ENCODE measurements around the gene A4GNT.
"Not testable (repeated sequence)": the region's sequence is repeated elsewhere in the genome, so short reads cannot be mapped to it uniquely, and the experiment has no call there.

A4GNT gene

DNA sequence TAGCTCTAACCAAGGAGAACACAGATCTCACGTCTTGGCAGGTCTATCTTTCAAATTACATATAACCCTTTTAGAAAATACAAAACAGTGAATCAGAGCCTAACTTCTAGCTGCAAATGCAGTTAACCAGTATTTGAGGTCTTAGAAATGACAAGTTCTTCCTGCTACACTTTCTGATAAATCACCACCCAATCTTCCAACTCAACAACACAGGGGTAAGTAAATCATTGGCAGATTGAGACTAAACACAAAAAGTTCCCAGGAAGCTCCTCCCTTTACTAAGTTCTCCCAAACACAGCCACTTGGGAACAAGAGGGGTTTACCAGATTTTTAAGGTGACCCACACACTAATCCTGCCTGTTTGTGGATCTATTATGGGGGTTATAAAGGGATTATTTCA lies at the start of gene A4GNT:
Gene A4GNT, minus strand, starts transcription at position 152 of the 400 bp plus-strand sequence. CDS start 1,134 bp downstream, outside the sequence.
- DNase-seq = no peak

DNA sequence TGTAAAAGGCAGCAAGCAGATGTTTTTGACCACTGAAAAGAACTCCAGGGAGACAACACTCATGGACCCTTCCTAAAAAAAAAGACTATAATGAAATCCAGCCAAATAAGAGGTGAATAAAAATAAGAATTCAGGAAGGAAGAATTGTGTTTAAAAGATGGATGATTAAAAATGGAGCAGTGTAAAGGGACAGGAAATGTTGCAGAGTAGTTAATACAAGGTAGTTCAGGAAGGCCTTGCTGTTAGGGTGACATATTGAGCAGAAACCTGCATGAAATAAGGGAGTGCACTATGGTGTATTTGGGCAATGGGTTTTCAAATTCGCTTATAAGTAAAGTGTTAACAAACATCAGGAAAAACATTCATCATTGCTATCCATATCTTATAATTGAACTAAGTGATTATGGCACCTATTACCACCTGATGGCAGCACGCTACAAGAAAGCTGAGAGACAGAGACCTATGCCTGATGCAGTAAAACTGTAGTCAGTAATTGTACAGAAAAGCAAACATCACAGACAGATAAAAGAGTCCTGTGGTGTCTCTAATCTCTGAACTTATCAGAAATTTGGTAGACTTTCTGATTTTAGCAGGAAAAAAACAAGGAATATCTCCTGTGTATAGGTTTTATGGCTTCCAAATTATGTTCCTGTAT lies 48.3 kb upstream of the A4GNT start:
- peak; percentile 46 for DNase-seq

DNA sequence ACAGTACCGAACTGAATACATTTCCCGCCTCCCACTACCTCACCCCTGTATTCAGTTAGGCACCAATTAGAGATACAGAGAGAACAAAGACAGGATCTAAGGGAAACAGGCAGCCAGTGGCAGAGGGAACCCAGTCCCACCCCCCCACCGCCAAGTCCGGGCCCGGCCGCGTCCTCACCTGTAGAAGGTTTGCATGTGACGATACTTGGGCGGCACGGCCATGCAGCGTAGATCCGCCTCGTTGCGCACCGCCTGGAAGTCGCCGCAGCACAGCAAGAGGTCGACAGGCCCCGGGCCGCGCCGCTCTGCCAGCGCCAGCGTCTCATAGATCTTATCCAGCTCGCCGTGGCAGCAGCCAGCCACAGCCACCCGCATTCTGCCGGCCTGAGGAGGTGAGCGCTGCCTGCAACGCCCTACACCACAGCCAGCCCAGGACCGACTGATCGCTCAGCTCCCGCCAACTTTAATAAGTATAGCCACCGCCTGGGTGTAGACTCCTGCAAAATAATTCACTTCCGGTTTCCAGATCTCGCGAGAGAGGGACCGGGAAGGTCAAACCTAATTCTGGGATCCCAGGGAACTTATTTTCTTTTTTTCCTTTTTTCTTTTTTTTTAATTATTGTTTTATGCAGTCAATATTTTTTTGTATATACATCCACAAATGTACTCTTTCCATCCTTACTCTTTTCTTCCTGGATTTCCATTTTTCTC lies 42.4 kb upstream of the A4GNT start, which contains the start of gene DBR1:
Gene DBR1, minus strand, starts transcription at position 501 of the 711 bp plus-strand sequence. Its CDS starts 126 bp downstream, at position 375.
- DNase-seq = peak; percentile 89

DNA sequence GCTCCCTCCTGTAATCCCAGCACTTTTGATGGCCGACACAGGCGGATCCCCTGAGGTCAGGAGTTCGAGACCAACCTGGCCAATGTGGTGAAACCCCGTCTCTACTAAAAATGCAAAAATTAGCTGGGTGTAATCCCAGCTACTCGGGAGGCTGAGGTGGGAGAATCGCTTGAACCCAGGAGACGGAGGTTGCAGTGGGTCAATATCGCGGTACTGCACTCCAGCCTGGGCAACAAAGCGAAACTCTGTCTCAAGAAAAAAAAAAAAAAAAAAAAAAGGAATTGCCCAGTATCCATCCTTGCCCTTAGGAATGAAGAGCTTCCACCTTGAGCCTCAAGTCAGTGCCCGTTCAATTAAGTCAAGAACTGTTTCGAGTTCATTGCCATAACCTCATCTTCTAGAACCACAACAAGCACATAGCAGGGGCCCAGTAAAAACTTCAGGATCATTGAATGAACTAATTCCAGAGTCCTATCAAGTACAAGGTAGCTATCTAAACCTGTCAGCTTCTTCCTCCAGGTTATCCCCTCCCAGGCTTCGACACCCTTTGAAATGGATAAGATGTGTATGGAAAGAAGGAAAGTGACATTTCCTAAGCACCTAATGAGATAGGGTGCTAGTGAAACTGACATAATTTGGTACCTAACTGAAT lies 41.7 kb upstream of the A4GNT start:
- no peak for DNase-seq

DNA sequence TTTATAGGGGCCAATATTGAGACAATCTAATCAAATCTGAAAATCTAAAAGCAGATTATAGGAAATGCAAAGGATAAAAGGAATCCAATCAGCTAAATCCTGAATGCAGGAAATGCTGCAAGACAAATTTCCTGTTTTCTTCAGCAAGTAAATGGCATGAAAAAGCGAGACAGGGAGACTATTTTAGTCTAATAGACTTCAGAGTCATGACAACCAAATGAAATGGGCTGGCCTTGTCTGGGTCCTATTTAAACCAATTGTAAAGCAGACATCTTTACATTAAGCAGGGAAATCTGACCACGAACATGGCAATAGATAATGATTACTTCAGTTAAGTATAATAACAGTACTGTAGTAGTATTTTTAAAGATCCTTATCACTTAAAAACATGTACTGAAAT lies 40.4 kb upstream of the A4GNT start:
- DNase-seq = no peak

DNA sequence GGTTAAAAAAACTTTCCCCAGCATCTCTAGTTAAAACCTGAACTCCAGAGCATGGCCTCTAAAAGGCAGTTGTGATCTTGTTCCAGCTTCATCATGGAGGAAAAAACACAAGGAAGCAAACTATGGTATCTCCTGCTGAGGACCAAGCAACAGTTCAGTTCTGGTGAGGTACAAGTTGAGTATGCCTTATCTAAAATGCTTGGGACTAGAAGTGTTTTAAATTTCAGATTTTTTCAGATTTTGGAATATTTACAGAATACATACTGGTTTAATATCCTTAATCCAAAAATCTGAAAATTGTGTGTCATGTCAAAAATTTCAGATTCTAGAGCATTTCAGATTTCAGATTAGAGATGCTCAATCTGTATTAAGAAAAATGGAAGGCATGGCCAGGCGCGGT lies 32.9 kb upstream of the A4GNT start:
- DNase-seq = no peak

DNA sequence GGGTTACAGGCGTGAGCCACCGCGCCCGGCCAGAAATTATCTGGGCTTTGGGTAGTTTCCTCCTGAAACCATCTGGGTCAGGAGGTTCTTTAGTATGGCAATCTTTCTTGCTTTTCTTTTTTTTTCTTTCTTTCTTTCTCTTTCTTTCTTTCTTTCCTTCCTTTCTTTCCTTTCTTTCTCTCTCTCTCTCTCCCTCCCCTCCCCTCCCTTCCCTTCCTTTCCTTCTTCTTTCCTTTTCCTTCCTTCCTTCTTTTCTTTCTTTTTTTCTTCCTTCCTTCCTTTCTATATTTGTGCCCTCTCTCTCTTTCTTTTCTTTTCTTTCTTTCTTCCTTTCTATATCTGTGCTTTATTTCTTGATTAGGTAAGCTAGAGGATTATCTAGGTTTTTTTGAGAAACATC lies 25.6 kb upstream of the A4GNT start:
- DNase-seq = no peak

DNA sequence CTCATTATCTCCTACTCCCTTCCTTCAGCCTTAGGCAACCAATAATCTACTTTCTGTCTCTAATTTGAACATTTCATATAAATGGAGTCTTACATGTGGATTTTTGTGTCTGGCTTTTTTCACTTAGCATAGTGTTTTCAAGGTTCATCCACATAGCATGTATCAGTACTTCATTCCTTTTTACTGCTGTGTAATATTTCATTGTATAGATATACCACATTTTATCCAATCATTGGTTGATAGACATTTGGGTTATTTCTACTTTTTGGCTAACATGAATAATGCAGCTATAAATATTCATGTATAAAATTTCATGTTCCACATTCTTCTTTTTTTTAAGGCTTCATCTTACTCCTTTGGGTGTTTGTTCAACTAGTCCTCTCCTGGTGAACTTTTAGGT lies 22.3 kb upstream of the A4GNT start:
- no peak for DNase-seq

DNA sequence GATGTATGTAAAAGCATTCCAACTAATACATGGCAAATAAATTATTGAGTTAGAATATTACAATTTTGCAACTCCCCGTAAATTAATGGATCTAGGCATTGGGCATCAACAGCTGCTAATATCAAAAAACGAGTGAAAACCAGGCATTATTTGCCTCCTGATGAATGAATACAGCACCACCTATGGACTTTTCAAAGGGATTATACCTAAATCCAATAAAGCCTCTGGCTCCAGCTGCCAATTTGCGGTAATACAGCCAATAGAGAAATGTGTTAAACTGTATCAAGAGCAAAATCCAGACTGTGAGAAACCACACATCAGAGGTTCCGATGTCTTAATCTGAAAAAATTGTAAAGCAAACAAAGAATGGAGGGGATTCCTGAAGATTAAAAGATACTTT lies 16.3 kb upstream of the A4GNT start:
- peak; percentile 40 for DNase-seq

DNA sequence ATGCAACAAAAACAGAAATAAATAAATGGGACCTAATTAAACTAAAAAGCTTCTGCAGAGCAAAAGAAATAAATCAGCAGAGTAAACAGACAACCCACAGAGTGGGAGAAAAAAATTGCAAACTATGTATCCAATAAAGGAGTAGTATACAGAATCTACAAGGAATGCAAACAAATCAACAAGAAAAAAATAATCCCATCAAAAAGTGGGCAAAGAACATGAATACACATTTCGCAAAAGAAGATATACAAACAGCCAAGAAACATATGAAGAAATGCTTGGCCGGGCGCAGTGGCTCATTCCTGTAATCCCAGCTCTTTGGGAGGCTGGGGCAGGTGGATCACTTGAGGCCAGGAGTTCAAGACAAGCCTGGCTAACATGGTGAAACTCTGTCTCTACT lies 10.0 kb upstream of the A4GNT start:
- DNase-seq = not testable (repeated sequence)

DNA sequence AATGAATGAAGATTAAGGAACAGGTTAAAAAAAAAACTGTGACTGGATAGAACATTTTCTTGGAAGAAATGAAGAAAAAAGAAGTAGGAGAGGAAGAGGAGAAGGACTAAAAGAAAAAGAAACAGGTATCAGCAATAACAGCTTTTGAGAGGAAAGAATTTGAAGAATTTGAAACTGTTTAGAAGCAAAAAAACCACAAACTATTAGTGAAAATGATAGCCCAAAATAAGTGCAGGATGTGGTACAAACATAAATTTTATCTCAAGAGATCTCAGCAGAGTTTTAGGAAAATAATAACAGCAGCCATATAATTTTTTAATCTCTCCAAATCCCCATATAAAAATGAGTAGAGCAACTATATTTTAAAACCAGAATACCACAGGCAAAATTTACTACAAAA lies 8.8 kb upstream of the A4GNT start:
- DNase-seq = no peak

DNA sequence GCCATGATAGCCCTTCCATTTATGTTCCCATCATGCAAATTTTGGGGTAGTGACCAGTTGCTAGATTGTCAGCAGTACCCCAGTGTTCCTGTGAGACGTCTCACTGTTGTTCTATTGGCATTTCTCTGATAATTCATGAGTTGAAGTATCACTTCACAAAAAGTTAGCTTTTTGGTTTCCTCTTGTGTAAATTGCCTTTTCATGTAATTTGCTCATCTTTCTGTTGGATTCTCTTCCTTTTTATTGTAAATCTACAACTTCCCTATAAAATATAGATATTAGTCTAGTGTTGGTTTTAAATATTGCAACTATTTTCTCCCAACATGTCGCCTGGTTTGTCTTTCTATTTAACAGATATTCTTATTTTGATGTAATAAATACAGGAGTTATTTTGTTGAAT lies 7.5 kb upstream of the A4GNT start:
- DNase-seq = peak; percentile 46

DNA sequence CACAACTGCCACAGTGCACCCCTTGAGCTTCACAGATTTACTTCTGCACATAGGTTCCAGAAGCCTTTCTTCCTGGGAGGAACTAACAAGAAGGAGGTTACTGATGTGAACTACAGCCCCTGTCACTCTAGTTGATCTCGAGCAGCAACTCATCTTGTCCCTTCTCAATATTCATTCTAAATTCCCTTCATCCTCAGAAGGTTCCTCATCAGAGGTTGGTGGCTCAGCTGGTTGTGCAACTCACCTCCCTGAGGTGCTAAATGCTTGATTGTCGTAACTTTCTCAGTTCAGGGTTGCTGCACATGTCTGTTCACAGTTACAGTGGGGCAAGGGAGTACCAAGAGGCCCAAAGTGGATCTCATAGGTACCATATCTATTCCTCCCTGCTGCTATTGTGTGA lies 5.7 kb upstream of the A4GNT start:
- DNase-seq = peak; percentile 38

DNA sequence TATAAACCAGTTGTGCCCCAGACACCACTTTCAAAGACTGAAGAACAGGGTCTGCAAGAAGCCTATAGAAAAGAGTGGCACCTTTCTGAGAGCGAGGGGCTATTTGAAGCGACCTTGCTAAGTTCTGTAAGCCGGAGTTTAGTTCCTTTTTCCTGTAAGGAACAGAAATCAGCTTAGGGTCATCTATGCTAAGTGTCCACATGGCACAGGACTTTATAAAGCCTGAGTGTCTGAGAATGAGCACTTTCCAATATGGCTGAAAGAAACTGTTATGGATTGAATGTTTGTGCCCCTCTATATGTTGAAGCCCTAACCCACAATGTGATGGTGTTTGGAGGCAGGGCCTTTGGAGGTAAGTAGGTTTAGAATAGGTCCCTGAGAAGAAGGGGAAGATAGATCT lies 4.0 kb upstream of the A4GNT start:
- peak; percentile 64 for DNase-seq

DNA sequence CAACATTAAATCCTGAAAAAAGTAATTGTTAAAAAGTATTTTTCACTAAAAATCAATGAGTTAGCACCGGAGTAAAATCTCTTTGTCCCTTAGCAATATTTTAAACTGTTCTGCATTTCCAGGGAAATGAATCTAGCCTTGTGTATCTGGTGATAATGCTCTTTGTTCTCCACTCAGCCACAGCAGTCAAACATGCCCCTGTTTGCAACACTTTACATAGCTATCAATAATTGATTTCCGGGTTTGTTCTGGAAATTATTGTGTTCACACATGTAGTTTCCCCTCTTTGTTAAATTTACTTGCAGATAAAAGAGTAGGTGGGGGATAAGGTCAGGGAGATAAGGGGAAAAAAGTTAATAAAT lies 3.6 kb upstream of the A4GNT start:
- no peak for DNase-seq

DNA sequence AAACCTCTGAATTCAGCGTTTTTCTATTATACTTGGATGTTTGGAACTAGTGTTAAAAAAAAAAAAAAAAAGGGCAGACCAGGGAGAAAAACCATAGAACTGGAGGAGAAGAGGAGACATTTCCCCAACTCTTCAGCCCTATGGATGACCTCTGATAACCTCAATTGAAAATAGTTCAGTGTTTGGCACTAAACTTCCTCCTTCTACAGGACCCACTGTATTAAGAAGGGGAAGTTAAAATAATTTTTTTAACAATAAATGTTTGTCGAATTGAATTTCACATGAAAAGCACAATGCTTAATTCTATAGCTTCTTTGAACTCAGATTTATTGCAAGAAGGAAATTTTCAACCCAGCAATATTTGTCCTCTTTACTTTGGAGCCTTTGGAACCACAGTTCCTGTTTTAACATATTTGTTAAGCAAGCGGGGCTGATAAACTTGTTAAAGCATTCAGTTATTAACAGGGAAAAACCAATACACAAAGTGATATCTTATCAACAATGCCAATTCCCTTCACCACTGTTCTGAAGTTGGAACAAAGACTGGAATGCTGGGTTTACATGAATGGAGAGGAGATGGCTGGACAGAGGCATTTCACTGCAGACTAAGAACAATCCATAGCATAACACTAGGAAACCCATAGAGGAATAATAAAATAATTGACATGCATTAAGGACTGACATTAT lies 3.1 kb upstream of the A4GNT start:
- peak; percentile 60 for DNase-seq

DNA sequence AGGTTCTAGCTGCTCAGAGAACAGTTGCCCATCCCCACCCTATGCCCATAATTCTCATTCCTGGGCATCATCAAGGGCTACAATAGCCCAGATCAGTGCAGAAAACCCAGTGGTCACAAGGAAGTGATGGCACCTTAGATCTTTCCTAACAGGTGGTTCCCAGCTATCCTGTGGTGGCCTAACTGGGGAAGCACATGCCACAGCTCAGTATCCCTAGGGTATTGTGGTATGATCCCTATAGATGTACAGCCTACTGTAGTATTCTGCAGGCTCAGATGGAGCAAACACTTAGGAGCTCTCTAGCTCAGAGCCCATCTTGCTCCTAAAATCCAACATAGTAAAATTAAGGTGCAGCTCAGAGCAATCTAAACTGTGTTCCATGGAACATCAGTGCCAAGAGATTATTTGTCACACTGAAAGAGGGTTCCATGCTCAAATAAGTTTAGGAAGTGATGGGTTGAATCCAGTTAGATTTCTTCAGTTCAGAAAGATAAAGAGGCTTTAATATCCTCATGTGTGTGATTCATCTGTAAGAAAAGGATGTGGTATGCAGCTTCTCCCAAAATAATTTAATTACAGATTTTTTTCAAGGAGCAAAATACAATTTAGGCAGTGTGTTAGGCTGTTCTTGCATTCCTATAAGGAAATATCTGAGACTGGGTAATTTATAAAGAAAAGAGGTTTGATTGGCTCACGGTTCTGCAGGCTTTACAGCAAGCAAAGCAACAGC lies 4.4 kb downstream of the A4GNT start:
- DNase-seq = no peak

DNA sequence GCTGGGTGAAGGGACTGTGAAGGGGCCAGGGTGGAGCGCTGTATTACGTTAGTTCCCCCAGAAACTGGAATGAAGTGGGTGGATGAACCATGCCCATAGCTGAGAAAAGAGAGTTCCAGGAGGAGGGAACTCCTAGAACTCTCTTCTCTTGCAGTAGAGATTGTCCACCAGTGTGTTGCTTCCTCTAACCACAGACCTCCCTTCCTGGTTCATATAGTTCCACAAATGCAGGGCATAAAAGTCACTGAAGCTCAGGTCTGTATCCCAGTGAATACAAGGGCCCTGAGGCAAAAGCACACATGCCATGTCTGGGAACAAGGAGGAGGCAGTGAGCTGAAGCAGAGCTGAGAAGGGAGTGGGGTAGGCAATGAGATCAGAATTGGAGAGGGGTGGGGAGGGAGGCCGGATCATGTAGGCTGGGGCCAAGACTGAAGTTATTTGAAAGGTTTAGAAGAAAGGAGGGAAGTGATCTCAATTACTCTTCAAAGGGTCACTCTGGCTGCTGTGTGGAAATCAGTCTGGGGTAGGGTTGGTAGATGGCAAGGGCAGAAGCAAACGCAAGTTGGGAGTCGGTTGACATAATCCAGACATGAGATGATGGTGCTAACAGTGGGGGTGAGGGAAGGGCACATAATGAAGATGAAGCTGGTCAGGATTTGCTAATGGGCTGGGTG lies 6.5 kb downstream of the A4GNT start:
- DNase-seq = peak; percentile 94

DNA sequence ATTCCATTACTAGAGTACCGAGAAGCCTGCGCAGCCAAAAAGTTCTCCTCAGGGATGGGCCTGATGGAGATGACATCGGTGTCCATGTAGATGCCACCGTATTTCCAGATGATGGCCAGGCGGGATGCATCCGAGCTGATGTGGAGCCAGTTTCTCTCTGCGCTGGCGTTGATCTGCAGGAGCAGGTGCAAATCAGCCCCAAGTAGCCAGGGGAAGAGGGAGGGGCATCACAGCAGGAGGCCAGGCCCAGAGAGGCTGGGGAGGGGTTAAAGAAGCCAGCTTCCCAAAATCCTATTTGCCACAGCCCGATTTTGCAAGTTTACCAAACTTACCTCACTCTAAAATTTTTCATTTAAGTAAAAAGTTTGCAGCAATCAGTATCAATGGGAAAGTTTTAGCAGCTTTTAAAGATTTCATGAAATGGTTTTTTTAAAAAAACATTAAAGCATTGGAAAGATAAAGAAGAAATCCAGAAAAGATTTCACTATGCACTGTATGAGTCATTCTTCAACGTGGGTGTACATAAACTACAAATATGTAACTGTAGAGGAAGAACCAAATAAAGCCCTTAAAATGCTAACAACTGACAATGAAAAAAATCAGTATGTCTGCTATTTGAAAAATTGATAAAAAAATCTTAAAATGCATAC lies 7.4 kb downstream of the A4GNT start:
- peak; percentile 78 for DNase-seq

DNA sequence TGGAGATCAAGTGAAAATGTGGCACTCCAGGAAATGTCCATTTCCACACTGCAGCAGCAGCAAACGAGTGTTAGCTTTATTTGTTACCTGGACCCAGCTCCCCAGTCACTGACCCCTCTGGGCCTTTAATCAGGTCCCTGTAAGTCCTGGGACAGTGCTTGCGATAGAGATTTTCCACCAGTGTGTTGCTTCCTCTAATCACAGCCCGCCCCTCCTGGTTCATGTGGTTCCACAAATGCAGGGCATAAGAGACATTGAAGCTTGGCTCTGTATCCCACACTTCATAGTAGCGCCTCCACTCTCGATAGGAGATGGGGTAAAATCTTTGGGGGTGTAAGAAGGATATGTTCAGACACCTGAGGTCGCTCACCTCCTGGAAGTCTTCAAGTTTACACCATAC lies 8.0 kb downstream of the A4GNT start:
- peak; percentile 48 for DNase-seq

DNA sequence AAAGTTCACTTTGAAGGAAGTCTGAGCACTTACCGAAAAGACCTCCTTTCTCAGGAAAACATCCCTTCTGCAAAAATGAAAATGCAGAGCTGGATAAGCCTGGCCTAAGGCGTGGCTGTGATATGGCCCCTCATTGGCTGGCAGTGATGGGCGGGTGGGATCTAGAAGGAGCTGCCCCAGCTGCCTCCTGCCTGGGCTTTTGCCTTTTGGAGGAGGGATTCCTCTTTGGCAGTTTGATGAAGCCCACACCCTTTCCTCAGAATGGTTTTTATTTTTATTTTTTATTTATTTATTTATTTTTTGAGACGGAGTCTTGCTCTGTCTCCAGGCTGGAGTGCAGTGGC lies 12.8 kb downstream of the A4GNT start:
- no peak for DNase-seq
